ENCODE data around the gene DDR1.
"Not testable (repeated sequence)": the region's sequence is repeated elsewhere in the genome, so short reads cannot be mapped to it uniquely, and the experiment has no call there.

The DDR1 gene

GRCh38 chr6:30857549-30857948, 26.8 kb upstream of the DDR1 start:
- no peak overlapping the region for H3K4me3 ChIP-seq (ENCODE audit: low read length)
- H3K4me1 ChIP-seq (ENCODE audit: control insufficient read depth, insufficient read depth, low read length) = no peaks in the 10 kb centered on the region
- H3K9ac ChIP-seq (ENCODE audit: low read length) = no peak overlapping the region
- no peaks in the 10 kb centered on the region for H3K9me3 ChIP-seq (ENCODE audit: control insufficient read depth, low read length)
- H3K27me3 ChIP-seq (ENCODE audit: control insufficient read depth, insufficient read depth, low read length) = no peaks in the 10 kb centered on the region
- no peaks in the 10 kb centered on the region for H3K36me3 ChIP-seq (ENCODE audit: control insufficient read depth, insufficient read depth, low read length)

- H3K4me1 ChIP-seq (ENCODE audit: control insufficient read depth, insufficient read depth, low read length); H3K4me3 ChIP-seq (ENCODE audit: low read length); H3K36me3 ChIP-seq (ENCODE audit: control insufficient read depth, insufficient read depth, low read length); H3K27me3 ChIP-seq (ENCODE audit: control insufficient read depth, insufficient read depth, low read length); H3K9me3 ChIP-seq (ENCODE audit: control insufficient read depth, low read length); H3K9ac ChIP-seq (ENCODE audit: low read length): not testable (repeated sequence)
These were observed 24.6 kb upstream of the DDR1 start for GRCh38 chr6:30859726-30860125.

GRCh38 chr6:30861257-30862048, 22.9 kb upstream of the DDR1 start:
- H3K9me3 ChIP-seq (ENCODE audit: control insufficient read depth, low read length) = no peaks in the 10 kb centered on the region
- H3K36me3 ChIP-seq (ENCODE audit: control insufficient read depth, insufficient read depth, low read length) = no peaks in the 10 kb centered on the region
- no peak overlapping the region for H3K4me3 ChIP-seq (ENCODE audit: low read length)
- H3K4me1 ChIP-seq (ENCODE audit: control insufficient read depth, insufficient read depth, low read length) = no peaks in the 10 kb centered on the region
- H3K9ac ChIP-seq (ENCODE audit: low read length) = no peak overlapping the region
- no peaks in the 10 kb centered on the region for H3K27me3 ChIP-seq (ENCODE audit: control insufficient read depth, insufficient read depth, low read length)

GRCh38 chr6:30862156-30862875, 22.0 kb upstream of the DDR1 start:
- Histone ChIP-seq H3K9ac (ENCODE audit: low read length) (no peak overlapping the region), H3K27me3 (ENCODE audit: control insufficient read depth, insufficient read depth, low read length) (no peaks in the 10 kb centered on the region), H3K4me3 (ENCODE audit: low read length) (no peak overlapping the region), H3K9me3 (ENCODE audit: control insufficient read depth, low read length) (no peaks in the 10 kb centered on the region), H3K4me1 (ENCODE audit: control insufficient read depth, insufficient read depth, low read length) (no peaks in the 10 kb centered on the region), H3K36me3 (ENCODE audit: control insufficient read depth, insufficient read depth, low read length) (no peaks in the 10 kb centered on the region)

GRCh38 chr6:30864325-30864724, 20.0 kb upstream of the DDR1 start:
- no peak overlapping the region for H3K4me3 ChIP-seq (ENCODE audit: low read length)
- no peaks in the 10 kb centered on the region for H3K4me1 ChIP-seq (ENCODE audit: control insufficient read depth, insufficient read depth, low read length)
- no peak overlapping the region for H3K9ac ChIP-seq (ENCODE audit: low read length)
- H3K36me3 ChIP-seq (ENCODE audit: control insufficient read depth, insufficient read depth, low read length) = no peaks in the 10 kb centered on the region
- no peaks in the 10 kb centered on the region for H3K27me3 ChIP-seq (ENCODE audit: control insufficient read depth, insufficient read depth, low read length)
- no peaks in the 10 kb centered on the region for H3K9me3 ChIP-seq (ENCODE audit: control insufficient read depth, low read length)

- not testable (repeated sequence) for H3K4me3 ChIP-seq (ENCODE audit: low read length); H3K9ac ChIP-seq (ENCODE audit: low read length); H3K27me3 ChIP-seq (ENCODE audit: control insufficient read depth, insufficient read depth, low read length); H3K36me3 ChIP-seq (ENCODE audit: control insufficient read depth, insufficient read depth, low read length); H3K4me1 ChIP-seq (ENCODE audit: control insufficient read depth, insufficient read depth, low read length); H3K9me3 ChIP-seq (ENCODE audit: control insufficient read depth, low read length)
These were observed 15.0 kb upstream of the DDR1 start for GRCh38 chr6:30869241-30869749.

GRCh38 chr6:30870546-30870945, 13.8 kb upstream of the DDR1 start:
- Histone ChIP-seq H3K27me3 (ENCODE audit: control insufficient read depth, insufficient read depth, low read length) (no peaks in the 10 kb centered on the region), H3K9ac (ENCODE audit: low read length) (no peak overlapping the region), H3K4me1 (ENCODE audit: control insufficient read depth, insufficient read depth, low read length) (no peaks in the 10 kb centered on the region), H3K36me3 (ENCODE audit: control insufficient read depth, insufficient read depth, low read length) (no peaks in the 10 kb centered on the region), H3K9me3 (ENCODE audit: control insufficient read depth, low read length) (no peaks in the 10 kb centered on the region), H3K4me3 (ENCODE audit: low read length) (no peak overlapping the region)

- H3K36me3 ChIP-seq (ENCODE audit: control insufficient read depth, insufficient read depth, low read length) = no peaks in the 10 kb centered on the region
- H3K27me3 ChIP-seq (ENCODE audit: control insufficient read depth, insufficient read depth, low read length) = no peaks in the 10 kb centered on the region
- H3K9ac ChIP-seq (ENCODE audit: low read length) = no peak overlapping the region
- peaks cover 5% of the 10 kb centered on the region for H3K4me1 ChIP-seq (ENCODE audit: control insufficient read depth, insufficient read depth, low read length)
- H3K4me3 ChIP-seq (ENCODE audit: low read length) = no peak overlapping the region
- H3K9me3 ChIP-seq (ENCODE audit: control insufficient read depth, low read length) = no peaks in the 10 kb centered on the region
These were observed 12.6 kb upstream of the DDR1 start for GRCh38 chr6:30871592-30872183.

GRCh38 chr6:30873137-30873640, 11.1 kb upstream of the DDR1 start:
- Histone ChIP-seq H3K4me1 (ENCODE audit: control insufficient read depth, insufficient read depth, low read length) (peaks cover 14% of the 10 kb centered on the region), H3K4me3 (ENCODE audit: low read length) (no peak overlapping the region), H3K9ac (ENCODE audit: low read length) (no peak overlapping the region), H3K27me3 (ENCODE audit: control insufficient read depth, insufficient read depth, low read length) (no peaks in the 10 kb centered on the region), H3K9me3 (ENCODE audit: control insufficient read depth, low read length) (no peaks in the 10 kb centered on the region), H3K36me3 (ENCODE audit: control insufficient read depth, insufficient read depth, low read length) (no peaks in the 10 kb centered on the region)

GRCh38 chr6:30873795-30874194, 10.5 kb upstream of the DDR1 start:
- H3K9me3 ChIP-seq (ENCODE audit: control insufficient read depth, low read length); H3K36me3 ChIP-seq (ENCODE audit: control insufficient read depth, insufficient read depth, low read length); H3K4me3 ChIP-seq (ENCODE audit: low read length); H3K27me3 ChIP-seq (ENCODE audit: control insufficient read depth, insufficient read depth, low read length); H3K9ac ChIP-seq (ENCODE audit: low read length): not testable (repeated sequence)
- peaks cover 14% of the 10 kb centered on the region for H3K4me1 ChIP-seq (ENCODE audit: control insufficient read depth, insufficient read depth, low read length)

GRCh38 chr6:30875244-30876038, 8.9 kb upstream of the DDR1 start:
- H3K4me3 ChIP-seq (ENCODE audit: low read length) = no peak overlapping the region
- no peak overlapping the region for H3K9ac ChIP-seq (ENCODE audit: low read length)
- no peaks in the 10 kb centered on the region for H3K9me3 ChIP-seq (ENCODE audit: control insufficient read depth, low read length)
- H3K27me3 ChIP-seq (ENCODE audit: control insufficient read depth, insufficient read depth, low read length) = no peaks in the 10 kb centered on the region
- H3K36me3 ChIP-seq (ENCODE audit: control insufficient read depth, insufficient read depth, low read length) = no peaks in the 10 kb centered on the region
- H3K4me1 ChIP-seq (ENCODE audit: control insufficient read depth, insufficient read depth, low read length) = peaks cover 14% of the 10 kb centered on the region
